Skin of body (tissue), 2 donors: ENCODE measurements around the gene MND1. TPM values are rescaled to one million over a fixed set of nuclear protein-coding genes. Genes with fewer than 3 reads are reported as not detected.
A peak's percentile ranks its signal among the peaks of the same experiment; 100 is the strongest.

Source experiments
- DNase-seq: peaks from one replicate; lab custom pipeline; 2025; lab: John Stamatoyannopoulos, UW
- total RNA-seq: library from RNA; depleted of rRNA; stranded (reverse); fragments of >200 nt; gene quantifications from one replicate; pipeline ENCODE4 v1.2.3, GENCODE V29; 2014

Gene MND1
- total RNA-seq = 5.7 TPM

GRCh38 chr4:153344131-153345011 is at the start of gene MND1:
MND1 (plus strand) TSS chr4:153344688; CDS start chr4:153344738, 50 bp downstream.
- peak; percentile 62 for DNase-seq

GRCh38 chr4:153295131-153295755 is 49.2 kb upstream of the MND1 start:
- DNase-seq = no peak

GRCh38 chr4:153296040-153296823 is 48.3 kb upstream of the MND1 start:
- peak; percentile 81 for DNase-seq

- no peak for DNase-seq
Measured at GRCh38 chr4:153297116-153297515, 47.4 kb upstream of the MND1 start.

- no peak for DNase-seq
Measured at GRCh38 chr4:153310793-153311192, 33.7 kb upstream of the MND1 start.

GRCh38 chr4:153314915-153315314 is 29.6 kb upstream of the MND1 start:
- DNase-seq = no peak

GRCh38 chr4:153318696-153319320 is 25.7 kb upstream of the MND1 start:
- DNase-seq = peak; percentile 20

- DNase-seq = no peak
Measured at GRCh38 chr4:153322791-153323190, 21.7 kb upstream of the MND1 start.

GRCh38 chr4:153324046-153324445 is 20.4 kb upstream of the MND1 start:
- no peak for DNase-seq

- no peak for DNase-seq
Measured at GRCh38 chr4:153325558-153325957, 18.9 kb upstream of the MND1 start.

GRCh38 chr4:153326513-153326912 is 18.0 kb upstream of the MND1 start:
- DNase-seq = no peak

- DNase-seq = no peak
Measured at GRCh38 chr4:153327247-153327646, 17.2 kb upstream of the MND1 start.

GRCh38 chr4:153332936-153333335 is 11.6 kb upstream of the MND1 start:
- DNase-seq = no peak

GRCh38 chr4:153333874-153334273 is 10.6 kb upstream of the MND1 start:
- no peak for DNase-seq

- DNase-seq = no peak
Measured at GRCh38 chr4:153335665-153336064, 8.8 kb upstream of the MND1 start.

GRCh38 chr4:153337686-153338085 is 6.8 kb upstream of the MND1 start:
- no peak for DNase-seq

- DNase-seq = no peak
Measured at GRCh38 chr4:153341575-153342090, 2.9 kb upstream of the MND1 start.

GRCh38 chr4:153342751-153343552 is 1.5 kb upstream of the MND1 start:
- no peak for DNase-seq

GRCh38 chr4:153345012-153345981 is 809 bp downstream of the MND1 start:
- DNase-seq = peak; percentile 62
